HG03060 (cell line): Measurements from ENCODE around the gene GSAP.
"Not testable (repeated sequence)": the region's sequence is repeated elsewhere in the genome, so short reads cannot be mapped to it uniquely, and the experiment has no call there.

Experiments
- ATAC-seq: cut with Tn5 transposase; IDR thresholded peaks from one replicate; pipeline ENCODE4 v1.9.1; 2021; ENCODE audit warnings: low read depth, moderate number of reproducible peaks; ENCODE audit not compliant: unreplicated experiment

GSAP gene

DNA sequence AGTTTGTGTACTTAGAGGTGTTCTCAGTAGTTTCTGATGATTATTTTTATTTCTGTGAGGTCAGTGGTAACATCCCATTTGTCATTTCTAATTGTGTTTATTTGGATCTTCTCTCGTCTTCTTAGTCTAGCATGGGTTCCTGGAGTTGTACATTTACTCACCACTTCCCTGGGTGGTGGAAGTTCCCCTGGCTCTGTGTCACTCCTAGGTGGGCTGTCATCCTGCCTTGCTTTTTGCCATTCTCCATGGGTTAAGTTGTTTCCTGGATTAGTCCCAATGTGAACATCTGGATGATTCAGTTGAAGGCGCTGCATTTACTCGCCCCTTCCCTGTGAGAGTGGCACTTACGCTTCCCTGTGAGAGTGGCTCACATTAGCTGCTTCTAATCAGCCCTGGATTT, 48.2 kb downstream of the GSAP start:
- ATAC-seq, result no peak

DNA sequence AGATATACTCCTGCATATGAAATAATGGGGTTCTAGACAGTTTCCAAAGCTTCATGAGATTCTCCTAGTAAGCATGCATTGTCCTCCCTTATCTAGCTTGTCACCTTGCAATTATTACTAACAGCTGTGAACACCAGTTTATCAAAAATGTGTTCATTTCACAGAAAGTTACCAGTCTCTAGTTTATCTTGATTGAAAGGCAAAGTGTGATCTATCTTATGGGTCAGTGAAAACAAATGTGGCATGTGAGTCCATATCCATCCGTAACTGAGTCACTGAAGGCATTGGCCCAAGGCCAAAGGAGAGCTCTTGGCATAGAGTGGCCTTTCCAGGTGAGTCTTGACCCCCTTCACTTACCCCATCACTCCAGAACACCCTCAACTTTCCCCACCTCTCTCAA, 53.2 kb downstream of the GSAP start:
- ATAC-seq, result no peak

DNA sequence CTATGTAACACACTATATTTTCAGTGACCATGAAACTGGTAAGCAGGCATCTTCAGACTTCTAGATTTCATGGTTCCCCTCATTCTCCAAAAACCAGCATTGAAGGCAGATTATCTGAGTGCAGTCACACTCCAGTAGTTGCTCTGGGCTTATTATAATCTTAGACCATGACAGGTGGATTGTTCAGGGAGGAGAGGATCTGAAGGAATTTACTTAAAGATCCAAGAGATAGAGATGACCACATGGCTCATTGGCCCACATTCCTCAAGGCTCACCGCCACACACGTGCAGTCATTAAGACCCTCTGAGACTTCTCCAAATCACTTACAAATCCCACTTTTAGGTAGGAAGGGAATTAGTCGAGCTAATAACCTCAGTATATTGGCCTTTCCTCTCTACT, 55.2 kb downstream of the GSAP start:
- no peak for ATAC-seq

DNA sequence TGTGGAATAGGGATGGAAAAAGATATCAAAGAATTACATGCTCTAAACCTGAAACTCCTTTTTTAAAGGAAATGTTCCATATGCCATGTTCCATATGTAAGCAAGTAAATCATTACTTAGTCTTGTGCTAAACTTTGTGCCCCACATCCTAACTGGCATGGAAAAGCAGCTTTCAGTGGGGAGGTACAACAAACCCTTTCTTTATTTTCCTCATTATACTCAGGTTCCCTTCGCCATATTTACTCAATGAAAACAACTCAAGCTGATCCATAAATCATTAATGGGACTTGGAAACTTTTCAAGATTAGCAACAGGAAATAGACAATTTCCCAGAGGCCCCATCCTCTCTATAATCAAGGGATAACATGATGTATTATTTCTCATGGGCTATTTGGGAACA, 56.0 kb downstream of the GSAP start:
- no peak for ATAC-seq

DNA sequence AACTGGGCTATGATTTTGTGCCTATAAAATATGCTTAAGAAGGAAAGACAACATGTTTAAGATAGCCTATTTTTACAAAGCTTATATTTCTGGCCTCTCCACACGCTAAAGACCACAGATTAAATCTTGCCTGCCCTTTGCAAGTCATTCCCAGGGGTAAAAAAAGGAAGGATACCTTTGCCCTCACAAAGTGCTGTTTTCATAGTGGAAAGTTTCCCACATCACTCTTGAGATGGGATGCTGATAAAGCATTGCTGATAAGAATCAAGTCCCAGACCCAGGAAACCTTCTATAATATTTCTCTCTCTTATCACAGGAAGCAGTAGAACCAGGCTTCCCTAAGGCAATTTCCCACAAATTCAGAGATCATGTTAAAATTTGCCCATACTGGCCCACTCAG, 56.5 kb downstream of the GSAP start:
- ATAC-seq, result no peak

DNA sequence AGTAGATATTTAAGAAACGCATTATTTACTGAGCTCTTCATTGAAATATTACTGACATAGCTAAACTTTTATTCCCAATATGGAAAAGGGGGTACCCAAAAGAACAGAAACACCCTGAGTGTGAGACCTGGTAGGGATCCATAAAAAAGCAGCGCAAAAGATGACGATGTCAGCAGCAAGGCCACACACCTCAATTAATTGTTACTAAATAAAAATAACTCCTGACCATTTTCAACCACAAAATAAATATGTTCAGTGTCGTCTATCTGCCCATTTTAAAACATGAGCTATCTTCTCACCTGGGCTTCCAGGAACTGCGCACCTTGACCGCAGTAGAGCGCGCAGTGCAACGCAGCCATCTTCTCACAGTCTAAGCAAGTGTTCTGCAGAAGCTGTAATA, 61.2 kb downstream of the GSAP start:
- ATAC-seq, result no peak

DNA sequence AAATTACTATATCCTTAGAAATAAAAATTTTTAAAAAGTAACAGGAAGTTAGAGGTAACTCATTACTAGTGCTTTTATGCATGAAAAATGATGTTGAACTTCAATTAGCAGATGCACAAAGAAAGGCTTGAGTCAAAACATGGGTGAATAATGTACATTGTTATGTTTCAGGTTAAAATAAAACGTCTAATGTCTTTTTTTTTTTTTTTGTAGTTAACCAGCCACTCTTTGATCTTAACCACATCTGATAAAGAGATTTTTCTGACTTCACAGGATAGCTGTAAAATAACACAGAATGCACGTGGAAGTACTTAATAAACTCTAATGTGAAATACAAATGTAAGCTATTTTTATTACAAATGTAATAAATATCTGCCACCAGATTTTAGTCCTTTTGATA, 61.7 kb downstream of the GSAP start:
- ATAC-seq, result no peak

DNA sequence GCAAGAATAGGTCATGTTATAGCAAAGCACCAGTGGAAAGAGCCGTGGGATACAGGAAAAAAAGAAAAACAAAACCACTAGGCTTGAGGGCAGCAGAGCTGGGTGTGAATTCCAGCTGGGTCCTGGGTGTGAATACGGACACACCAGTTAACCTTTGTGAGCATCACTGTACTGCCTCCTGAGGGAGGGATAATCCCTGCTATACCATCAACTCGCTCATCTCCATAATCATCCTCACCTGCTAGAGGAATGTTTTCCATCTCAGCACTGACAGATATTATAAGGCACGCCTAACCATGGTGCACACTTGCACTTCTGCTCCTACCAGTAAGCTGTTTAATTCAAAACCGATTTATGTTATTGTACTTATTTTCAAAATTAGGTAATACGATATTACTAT, 62.2 kb downstream of the GSAP start:
- no peak for ATAC-seq

DNA sequence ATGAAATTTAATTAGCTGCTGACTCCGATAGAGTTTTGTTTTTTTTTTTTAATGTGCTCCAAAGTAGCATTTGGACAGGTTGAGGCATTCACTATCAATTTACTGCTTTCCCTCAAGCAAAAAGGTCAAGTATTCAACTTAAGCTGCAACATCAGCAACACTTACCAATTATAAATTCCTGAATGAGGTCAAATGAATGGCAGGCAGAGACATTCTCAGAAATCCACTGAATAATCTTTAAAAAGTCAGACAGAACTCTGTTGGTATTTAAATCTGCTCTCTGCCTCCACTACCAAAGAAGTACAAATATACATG, 62.8 kb downstream of the GSAP start:
- no peak for ATAC-seq

DNA sequence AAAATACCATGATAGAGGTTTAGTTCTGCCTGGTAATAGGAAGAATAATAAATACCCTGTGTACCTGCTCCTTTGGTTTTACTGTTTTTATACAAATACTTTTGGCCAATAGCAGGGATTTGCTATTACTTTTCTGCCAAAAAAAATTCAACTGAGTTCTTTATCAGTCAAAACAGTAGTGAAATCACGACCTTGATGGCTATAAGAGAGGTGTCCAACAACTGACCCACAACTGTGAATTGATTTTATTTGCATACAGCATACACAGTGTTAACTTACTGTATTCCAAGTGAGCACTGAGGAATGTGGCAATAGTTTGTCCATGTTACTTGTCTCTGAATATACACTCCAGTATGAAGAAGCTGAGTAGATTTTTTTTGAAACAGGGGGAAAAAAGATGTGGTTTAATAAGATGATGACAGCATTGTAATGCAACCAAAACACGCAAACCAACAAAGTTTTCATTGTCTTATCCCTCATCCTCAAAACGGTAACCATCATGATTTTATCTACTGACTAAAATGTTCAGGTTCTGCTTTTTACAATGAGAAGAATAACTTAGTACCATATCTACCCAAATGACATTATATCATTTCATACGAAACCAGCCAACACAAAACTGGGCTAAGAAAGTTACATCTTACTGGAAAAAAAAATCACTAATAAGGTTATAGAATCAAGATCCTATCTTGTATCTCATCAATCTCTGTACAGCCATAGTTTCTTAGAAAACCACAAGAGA, 63.3 kb downstream of the GSAP start:
- no peak for ATAC-seq

DNA sequence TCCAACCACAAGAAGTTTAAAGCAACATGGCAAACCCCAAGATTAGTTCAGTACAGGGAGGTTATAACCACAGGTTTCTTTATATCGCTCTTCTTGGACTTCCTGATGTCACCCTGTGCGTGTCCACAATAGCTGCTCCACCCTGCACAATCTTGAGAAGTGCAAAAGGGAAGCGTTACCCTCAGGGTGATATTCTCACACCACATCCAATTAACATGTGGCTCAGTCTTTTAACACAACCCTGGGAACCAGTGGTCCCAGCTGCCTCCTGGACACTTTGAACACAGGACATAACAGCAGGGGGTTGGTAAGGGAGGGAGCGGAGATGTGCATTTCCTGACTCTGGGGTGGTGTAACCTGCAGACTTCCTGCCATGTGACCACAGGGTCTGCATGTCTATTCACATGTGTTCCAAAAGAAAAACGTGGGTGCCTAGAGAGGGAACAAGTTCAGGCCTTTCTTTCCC, 64.6 kb downstream of the GSAP start:
- ATAC-seq, result peak; percentile 82

DNA sequence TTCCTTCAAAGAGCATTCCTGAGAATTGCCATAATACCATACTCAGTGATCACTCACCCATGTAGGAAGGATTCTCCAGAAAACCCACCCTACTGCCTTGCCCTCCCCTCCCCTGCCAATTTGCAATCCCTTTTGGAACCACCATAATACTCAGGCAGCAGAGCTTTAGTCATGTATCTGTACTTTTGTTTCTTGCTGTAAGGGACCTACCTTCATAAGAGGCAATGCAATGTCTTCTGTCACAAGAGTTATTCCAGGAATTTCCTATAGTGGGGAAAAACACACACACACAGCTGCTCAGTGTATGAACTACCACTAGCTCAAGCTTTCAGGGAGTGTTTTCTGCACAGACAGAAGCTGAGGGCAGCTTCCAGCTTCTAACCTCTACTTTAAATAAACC, 67.0 kb downstream of the GSAP start:
- ATAC-seq, result no peak

DNA sequence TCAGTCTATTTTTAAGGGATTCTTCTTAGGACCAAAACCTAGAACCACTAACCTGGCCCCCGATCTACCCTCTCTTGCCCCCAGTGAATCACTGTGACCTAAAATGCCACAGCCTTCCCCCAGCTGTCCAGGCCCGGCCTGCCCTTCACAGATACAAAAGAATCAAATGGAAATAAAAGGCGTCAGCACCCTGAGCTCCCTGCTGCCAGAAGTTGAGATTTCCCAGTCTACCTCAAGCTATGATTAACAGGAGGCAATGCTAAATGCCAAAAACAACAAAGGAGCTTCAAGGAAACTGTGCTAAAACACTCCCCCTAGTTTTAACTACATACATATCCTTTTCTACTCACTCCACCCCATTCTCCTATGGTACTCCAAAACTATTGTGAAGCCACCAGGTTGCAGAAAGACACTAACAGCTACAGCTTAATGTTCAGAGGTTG, 67.8 kb downstream of the GSAP start:
- ATAC-seq, result no peak

DNA sequence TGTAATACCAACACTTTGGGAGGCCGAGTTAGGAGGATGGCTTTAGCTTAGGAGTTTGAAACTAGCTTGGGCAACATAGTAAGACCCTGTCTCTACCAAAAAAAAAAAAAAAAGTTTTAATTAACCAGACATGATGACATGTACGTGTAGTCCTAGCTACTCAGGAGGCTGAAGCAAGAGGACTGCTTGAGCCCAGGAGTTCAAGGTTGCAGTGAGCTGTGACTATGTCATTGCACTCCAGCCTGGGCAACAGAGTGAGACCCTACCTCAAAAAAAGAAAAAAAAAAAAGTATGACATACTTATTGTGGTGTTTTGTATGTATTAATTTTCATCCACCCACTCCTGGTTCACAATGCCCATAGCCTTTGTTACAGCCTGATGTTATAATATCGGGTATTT, 69.7 kb downstream of the GSAP start:
- no peak for ATAC-seq

DNA sequence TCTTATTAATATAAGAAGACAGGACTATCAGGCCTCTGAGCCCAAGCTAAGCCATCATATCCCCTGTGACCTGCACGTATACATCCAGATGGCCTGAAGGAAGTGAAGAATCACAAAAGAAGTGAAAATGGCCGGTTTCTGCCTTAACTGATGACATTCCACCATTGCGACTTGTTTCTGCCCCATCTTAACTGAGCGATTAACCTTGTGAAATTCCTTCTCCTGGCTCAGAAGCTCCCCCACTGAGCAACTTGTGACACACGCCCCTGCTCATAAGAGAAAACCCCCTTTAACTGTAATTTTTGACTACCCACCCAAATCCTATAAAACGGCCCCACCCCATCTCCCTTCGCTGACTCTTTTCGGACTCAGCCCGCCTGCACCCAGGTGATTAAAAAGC, 70.7 kb downstream of the GSAP start:
- ATAC-seq, result not testable (repeated sequence)

DNA sequence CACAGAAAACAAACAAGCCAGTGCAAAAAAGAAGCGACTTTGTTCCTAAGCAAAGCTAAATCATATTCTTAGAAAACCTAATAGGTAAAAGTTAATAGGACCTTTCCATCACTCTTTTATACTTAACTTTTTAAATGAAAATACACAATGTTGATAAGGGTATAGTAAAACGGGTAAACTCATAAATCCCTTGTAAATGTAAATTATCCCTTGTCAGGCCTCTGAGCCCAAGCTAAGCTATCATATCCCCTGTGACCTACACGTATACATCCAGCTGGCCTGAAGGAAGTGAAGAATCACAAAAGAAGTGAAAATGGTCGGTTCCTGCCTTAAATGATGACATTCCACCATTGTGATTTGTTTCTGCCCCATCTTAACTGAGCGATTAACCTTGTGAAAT, 76.4 kb downstream of the GSAP start:
- no peak for ATAC-seq

DNA sequence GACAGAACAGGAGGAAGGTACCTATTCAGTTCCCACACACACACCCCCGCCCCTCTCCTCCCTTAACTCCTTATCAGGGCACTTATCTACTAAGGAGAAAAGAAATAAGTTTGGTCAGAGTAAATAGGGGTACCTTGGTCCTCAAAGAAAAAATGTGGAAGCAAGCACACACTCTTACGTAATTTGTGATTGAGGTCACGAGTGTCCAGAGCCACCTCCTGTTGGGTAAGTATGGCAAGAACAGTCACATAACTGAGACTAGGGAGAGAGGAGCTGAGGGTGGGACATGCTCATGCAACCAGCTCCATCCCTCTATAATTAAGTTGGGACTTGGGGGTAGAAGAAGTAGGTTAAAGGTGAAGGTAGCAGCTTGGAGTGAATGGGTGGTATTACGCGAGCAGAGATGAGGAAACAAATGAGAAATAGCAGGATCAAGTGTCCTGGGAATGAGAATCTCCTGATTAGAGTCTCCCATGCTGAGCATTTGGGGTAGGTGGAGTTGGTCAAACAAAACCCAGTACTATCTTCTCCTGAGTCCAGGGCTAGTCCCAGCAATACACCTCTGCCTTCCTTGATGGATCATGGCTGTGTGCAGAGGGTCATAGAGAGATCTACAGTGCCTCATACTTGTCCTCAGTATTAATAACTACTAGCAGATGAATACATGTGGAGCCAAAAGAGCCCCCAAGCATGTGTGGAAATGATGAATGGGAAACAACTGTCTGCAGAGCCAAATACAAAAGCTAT, 77.1 kb downstream of the GSAP start:
- ATAC-seq, result no peak

DNA sequence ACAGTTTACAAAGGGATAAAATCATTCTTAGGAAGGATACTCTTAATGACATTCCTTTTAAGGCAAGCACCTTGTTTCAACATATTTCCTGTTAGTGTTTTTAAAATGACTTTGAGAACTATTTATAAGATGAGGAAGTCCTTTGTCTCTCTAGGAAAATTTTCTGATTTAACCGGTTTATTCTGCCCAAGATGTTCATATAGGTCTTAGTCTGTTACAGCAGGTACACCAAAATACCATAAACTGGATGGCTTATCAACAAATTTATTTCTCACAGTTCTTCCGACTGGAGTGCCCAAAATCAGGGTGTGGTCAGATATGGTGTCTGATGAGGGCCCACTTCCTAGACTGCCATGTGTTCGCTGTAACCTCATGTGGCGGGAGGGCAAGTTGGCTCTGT, 77.9 kb downstream of the GSAP start:
- ATAC-seq, result no peak

DNA sequence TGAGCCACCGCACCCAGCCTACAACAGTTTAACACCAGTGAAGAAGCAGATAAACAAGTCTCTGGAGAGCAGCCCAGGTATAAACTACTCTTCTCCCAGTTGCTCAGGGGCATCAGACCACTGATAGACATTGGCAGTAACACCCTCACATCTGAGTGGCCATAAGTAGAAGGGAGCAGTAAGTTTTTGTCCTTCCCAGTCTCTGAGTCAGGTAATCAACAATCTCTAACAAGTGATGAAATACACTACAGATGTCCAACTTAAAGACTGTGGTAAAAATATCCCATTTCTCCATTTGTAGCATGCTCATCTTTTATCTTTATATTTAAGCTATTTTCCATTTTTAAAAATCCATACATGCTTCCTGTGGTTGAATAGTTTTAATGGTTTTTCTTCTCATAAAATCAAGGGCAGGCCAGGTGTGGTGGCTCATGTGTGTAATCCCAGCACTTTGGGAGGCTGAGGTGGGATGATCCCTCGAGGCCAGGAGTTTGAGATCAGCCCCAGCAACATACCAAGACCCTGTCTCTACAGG, 78.6 kb downstream of the GSAP start:
- no peak for ATAC-seq

DNA sequence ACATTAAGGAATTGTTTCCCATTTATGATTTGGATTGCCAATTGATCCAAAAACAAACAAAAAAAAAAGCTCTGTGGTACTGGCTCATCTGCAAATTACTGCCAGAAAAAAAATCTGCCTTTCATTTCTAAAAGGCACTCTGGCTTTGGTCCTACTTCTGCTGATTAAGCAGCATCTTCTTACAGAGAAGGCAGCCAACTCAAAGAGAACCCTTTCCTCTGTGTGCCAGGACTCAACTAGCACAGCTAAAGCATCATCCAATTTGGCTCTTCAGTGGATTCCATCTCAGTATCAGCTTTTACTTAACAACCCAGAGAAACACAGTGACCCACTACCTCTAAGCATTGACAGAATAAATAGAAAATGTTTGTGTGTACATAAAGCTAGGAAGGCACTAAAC, 80.6 kb downstream of the GSAP start:
- ATAC-seq, result no peak

DNA sequence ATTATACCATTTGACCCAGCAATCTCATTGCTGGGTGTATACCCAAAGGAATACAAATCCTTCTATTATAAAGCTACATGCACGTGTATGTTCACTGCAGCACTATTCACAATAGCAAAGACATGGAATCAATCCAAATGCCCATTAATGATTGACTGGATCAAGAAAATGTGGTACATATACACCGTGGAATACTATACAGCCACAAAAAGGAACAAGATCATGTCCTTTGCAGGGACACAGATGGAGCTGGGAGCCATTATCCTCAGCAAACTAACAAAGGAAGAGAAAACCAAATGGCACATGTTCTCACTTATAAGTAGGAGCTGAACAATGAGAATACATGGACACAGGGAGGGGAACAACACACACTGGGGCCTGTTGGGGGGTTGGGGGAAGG, 82.1 kb downstream of the GSAP start:
- ATAC-seq, result not testable (repeated sequence)
